H9 (cell line): ENCODE measurements around the gene MYOZ3. TPM values are rescaled to one million over a fixed set of nuclear protein-coding genes. Genes with fewer than 3 reads are reported as not detected.
A peak's percentile ranks its signal among the peaks of the same experiment; 100 is the strongest.

Experiments used
- DNase-seq: peaks from one replicate; pipeline ENCODE4 v3.0.0-alpha.2; 2017
- H2AFZ ChIP-seq: one replicate; pipeline ENCODE4 v1.6.1; 2013; ENCODE audit warnings: mild to moderate bottlenecking, low read length, control low read depth, moderate library complexity
- H2AK5ac ChIP-seq: 2 replicates; pipeline ENCODE4 v1.6.1; 2013; ENCODE audit warnings: low read length, control low read depth, mixed read lengths; ENCODE audit not compliant: insufficient read length
- H2BK120ac ChIP-seq: one replicate; pipeline ENCODE4 v1.6.1; 2013; ENCODE audit warnings: low read depth, mild to moderate bottlenecking, low read length, control low read depth, inconsistent platforms; ENCODE audit not compliant: poor library complexity, severe bottlenecking
- H2BK12ac ChIP-seq: 2 replicates; pipeline ENCODE4 v1.6.1; 2013; ENCODE audit warnings: low read length, control low read depth, mixed read lengths, low read depth; ENCODE audit not compliant: insufficient read length
- H2BK15ac ChIP-seq: 2 replicates; pipeline ENCODE4 v1.6.1; 2013; ENCODE audit warnings: low read depth, low read length, control low read depth
- H2BK20ac ChIP-seq: one replicate; pipeline ENCODE4 v1.6.1; 2013; ENCODE audit warnings: low read depth, mild to moderate bottlenecking, low read length, control low read depth, inconsistent platforms; ENCODE audit not compliant: poor library complexity, severe bottlenecking
- H2BK5ac ChIP-seq: 2 replicates; pipeline ENCODE4 v1.6.1; 2013; ENCODE audit warnings: low read length, control low read depth, mixed read lengths; ENCODE audit not compliant: insufficient read length
- H3K14ac ChIP-seq: 2 replicates; pipeline ENCODE4 v1.6.1; 2013; ENCODE audit warnings: low read length, control low read depth; ENCODE audit not compliant: insufficient read depth
- H3K18ac ChIP-seq: 2 replicates; pipeline ENCODE4 v1.6.1; 2013; ENCODE audit warnings: low read depth, mild to moderate bottlenecking, mixed read lengths, low read length, control low read depth; ENCODE audit not compliant: insufficient read length
- H3K23ac ChIP-seq: 2 replicates; pipeline ENCODE4 v1.6.1; 2013; ENCODE audit warnings: low read length, control low read depth, mixed read lengths, low read depth; ENCODE audit not compliant: insufficient read length
- H3K23me2 ChIP-seq: 2 replicates; pipeline ENCODE4 v1.6.1; 2013; ENCODE audit warnings: low read depth, mild to moderate bottlenecking, mixed read lengths, low read length, control low read depth; ENCODE audit not compliant: insufficient read length, poor library complexity, severe bottlenecking
- H3K27ac ChIP-seq: 2 replicates; pipeline ENCODE4 v1.5.1; 2013; ENCODE audit warnings: low read length, control low read depth, mixed read lengths, low read depth; ENCODE audit not compliant: insufficient read length
- H3K27me3 ChIP-seq: 2 replicates; pipeline ENCODE4 v1.6.1; 2013; ENCODE audit warnings: low read length, control low read depth, inconsistent platforms; ENCODE audit not compliant: insufficient read depth
- H3K4ac ChIP-seq: 2 replicates; pipeline ENCODE4 v1.6.1; 2013; ENCODE audit warnings: low read depth, mild to moderate bottlenecking, control low read depth, inconsistent platforms, low read length, moderate library complexity
- H3K4me1 ChIP-seq: 2 replicates; pipeline ENCODE4 v1.6.1; 2013; ENCODE audit warnings: low read length, control low read depth, inconsistent platforms; ENCODE audit not compliant: insufficient read depth
- H3K4me2 ChIP-seq: 2 replicates; pipeline ENCODE4 v1.6.1; 2013; ENCODE audit warnings: low read length, control low read depth, mixed read lengths; ENCODE audit not compliant: insufficient read length, insufficient read depth
- H3K56ac ChIP-seq: 2 replicates; pipeline ENCODE4 v1.6.1; 2013; ENCODE audit warnings: low read depth, mild to moderate bottlenecking, mixed read lengths, low read length, control low read depth; ENCODE audit not compliant: insufficient read length
- H3K79me1 ChIP-seq: 2 replicates; pipeline ENCODE4 v1.6.1; 2013; ENCODE audit warnings: low read depth, mild to moderate bottlenecking, moderate library complexity, low read length, control low read depth, inconsistent platforms; ENCODE audit not compliant: insufficient read depth, poor library complexity, severe bottlenecking
- H3K79me2 ChIP-seq: 2 replicates; pipeline ENCODE4 v1.6.1; 2013; ENCODE audit warnings: low read length, control low read depth, inconsistent platforms; ENCODE audit not compliant: insufficient read depth
- H3K9ac ChIP-seq: 2 replicates; pipeline ENCODE4 v1.6.1; 2013; ENCODE audit warnings: low read length, control low read depth, mixed read lengths; ENCODE audit not compliant: insufficient read length; ENCODE audit errors: extremely low read depth
- H3K9me3 ChIP-seq: one replicate; pipeline ENCODE4 v1.6.1; 2013; ENCODE audit warnings: low read depth, low read length, inconsistent platforms; ENCODE audit not compliant: control insufficient read depth
- H3T11ph ChIP-seq: one replicate; pipeline ENCODE4 v1.6.1; 2013; ENCODE audit warnings: mild to moderate bottlenecking, low read length, control low read depth, inconsistent platforms
- H4K20me1 ChIP-seq: one replicate; pipeline ENCODE4 v1.6.1; 2013; ENCODE audit not compliant: control insufficient read depth, insufficient read length, insufficient read depth
- H4K5ac ChIP-seq: 2 replicates; pipeline ENCODE4 v1.6.1; 2013; ENCODE audit warnings: low read depth, mild to moderate bottlenecking, mixed read lengths, low read length, control low read depth; ENCODE audit not compliant: insufficient read length
- H4K8ac ChIP-seq: replicated peaks from 2 replicates; pipeline ENCODE4 v1.6.1; 2013; ENCODE audit warnings: low read length, control low read depth, mixed read lengths, low read depth; ENCODE audit not compliant: insufficient read length
- H4K91ac ChIP-seq: 2 replicates; pipeline ENCODE4 v1.6.1; 2013; ENCODE audit warnings: low read depth, mild to moderate bottlenecking, moderate library complexity, mixed read lengths, low read length, control low read depth; ENCODE audit not compliant: insufficient read length
- H3K27ac Mint-ChIP-seq, 3 experiments: 2 replicates in 2 of 3; 3 replicates in 1 of 3; pipeline ENCODE4 v1.8.0; 2020 to 2021; ENCODE audit warnings: mixed read lengths in 3 of 3, mild to moderate bottlenecking in 1 of 3, moderate library complexity in 1 of 3
- H3K27me3 Mint-ChIP-seq: 2 replicates; pipeline ENCODE4 v1.8.0; 2021; ENCODE audit warnings: low read depth, mild to moderate bottlenecking, moderate library complexity, mixed read lengths
- H3K36me3 Mint-ChIP-seq, 3 experiments: 2 replicates in 2 of 3; 3 replicates in 1 of 3; pipeline ENCODE4 v1.8.0; 2020 to 2021; ENCODE audit warnings: low read depth in 3 of 3, mixed read lengths in 3 of 3; ENCODE audit not compliant: insufficient read depth in 1 of 3
- H3K4me1 Mint-ChIP-seq, 2 experiments: 2 replicates each; pipeline ENCODE4 v1.8.0; 2020; ENCODE audit warnings: mixed read lengths in 2 of 2
- H3K4me3 Mint-ChIP-seq, 2 experiments: 2 replicates in 1 of 2; 3 replicates in 1 of 2; pipeline ENCODE4 v1.8.0; 2020 to 2021; ENCODE audit warnings: mild to moderate bottlenecking in 2 of 2, mixed read lengths in 2 of 2, moderate library complexity in 1 of 2
- H3K9me3 Mint-ChIP-seq, 2 experiments: 2 replicates in 1 of 2; 3 replicates in 1 of 2; pipeline ENCODE4 v1.8.0; 2020; ENCODE audit warnings: mild to moderate bottlenecking in 2 of 2, mixed read lengths in 2 of 2, moderate library complexity in 1 of 2
- WGBS: extraction: QIAGEN DNeasy Blood & Tissue Kit; methylation state at CpG from one replicate; pipeline ENCODE4 v1.1.7; 2013; ENCODE audit warnings: missing lambda C conversion rate, low lambda C conversion rate, mixed read lengths; ENCODE audit not compliant: insufficient read length; ENCODE audit errors: extremely low coverage; 5-methylcytosine and 5-hydroxymethylcytosine counted together
- total RNA-seq: library from RNA; stranded (reverse); gene quantifications from 2 replicates; pipeline ENCODE4 v1.2.1, GENCODE V29; 2021
- TF ChIP-seq, protein P1 (sequence below): fragments of 200-600 bp; sonication (generic); conservative IDR thresholded peaks from 3 replicates; pipeline ENCODE4 v1.8.0; 2021; ENCODE audit warnings: antibody characterized with exemption, mild to moderate bottlenecking

MYOZ3 gene
- total RNA-seq, 1 experiment from 2014 or later, result 18.1 TPM

DNA sequence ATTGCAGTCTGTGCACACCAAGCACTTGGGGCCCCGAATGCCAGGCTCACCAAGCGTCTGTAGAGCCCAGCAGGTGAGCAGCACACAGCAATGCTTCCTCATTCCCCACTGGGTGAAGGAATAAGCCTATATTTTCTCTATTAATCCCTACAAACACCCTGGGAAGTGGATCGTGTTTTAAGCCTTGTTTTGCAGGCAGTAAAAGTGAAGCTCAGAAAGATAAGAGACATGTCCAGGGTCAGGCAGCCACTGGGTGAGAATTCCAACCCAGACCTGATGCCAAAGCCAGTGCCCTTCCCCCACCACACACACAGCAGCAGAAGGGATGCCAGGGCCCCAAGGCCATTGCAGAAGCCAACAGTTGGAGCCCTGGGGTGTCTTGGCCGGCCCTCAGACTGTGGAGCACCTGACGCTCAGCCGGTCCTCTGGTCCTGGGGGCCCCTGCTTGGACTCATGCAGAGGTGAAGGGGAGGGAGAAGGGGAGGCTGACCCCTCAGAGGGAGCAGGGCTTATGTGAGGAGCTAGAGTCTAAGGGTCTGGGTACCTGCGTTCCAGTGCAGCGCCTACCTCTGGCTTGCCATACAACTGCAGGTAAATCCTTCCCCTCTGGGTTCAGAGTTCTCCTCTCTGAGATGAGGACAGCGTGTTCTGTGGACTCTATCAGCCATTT lies 46.9 kb upstream of the MYOZ3 start:
- H4K8ac ChIP-seq, result no peak overlapping the region
- H2BK5ac ChIP-seq, result no peak overlapping the region
- H4K20me1 ChIP-seq, result no peaks in the 10 kb centered on the region
- H2AFZ ChIP-seq, result no peak overlapping the region
- Mint-ChIP-seq H3K27ac (no peak overlapping the region), H3K4me1 (peaks cover 33 to 34% of the 10 kb centered on the region in 2 experiments), H3K27me3 (peaks cover 6% of the 10 kb centered on the region), H3K9me3 (no peaks in the 10 kb centered on the region), H3K36me3 (no peaks in the 10 kb centered on the region), H3K4me3 (no peak overlapping the region)
- no peak overlapping the region for H4K91ac ChIP-seq
- H2BK12ac ChIP-seq, result no peak overlapping the region
- H3K4me1 ChIP-seq, result no peaks in the 10 kb centered on the region
- no peaks in the 10 kb centered on the region for H3K79me1 ChIP-seq
- H3K4me2 ChIP-seq, result no peak overlapping the region
- H3T11ph ChIP-seq, result no peak overlapping the region
- no peak overlapping the region for H3K4ac ChIP-seq
- no peak overlapping the region for H3K9ac ChIP-seq
- H3K56ac ChIP-seq, result no peak overlapping the region
- no peak overlapping the region for H2BK20ac ChIP-seq
- H3K9me3 ChIP-seq, result no peaks in the 10 kb centered on the region
- no peak overlapping the region for H3K14ac ChIP-seq
- no peaks in the 10 kb centered on the region; the same call in 1 of the 2 replicates for H3K79me2 ChIP-seq
- H2BK15ac ChIP-seq, result no peak overlapping the region
- H4K5ac ChIP-seq, result no peak overlapping the region
- H3K23me2 ChIP-seq, result no peaks in the 10 kb centered on the region
- TF ChIP-seq, protein P1, sequence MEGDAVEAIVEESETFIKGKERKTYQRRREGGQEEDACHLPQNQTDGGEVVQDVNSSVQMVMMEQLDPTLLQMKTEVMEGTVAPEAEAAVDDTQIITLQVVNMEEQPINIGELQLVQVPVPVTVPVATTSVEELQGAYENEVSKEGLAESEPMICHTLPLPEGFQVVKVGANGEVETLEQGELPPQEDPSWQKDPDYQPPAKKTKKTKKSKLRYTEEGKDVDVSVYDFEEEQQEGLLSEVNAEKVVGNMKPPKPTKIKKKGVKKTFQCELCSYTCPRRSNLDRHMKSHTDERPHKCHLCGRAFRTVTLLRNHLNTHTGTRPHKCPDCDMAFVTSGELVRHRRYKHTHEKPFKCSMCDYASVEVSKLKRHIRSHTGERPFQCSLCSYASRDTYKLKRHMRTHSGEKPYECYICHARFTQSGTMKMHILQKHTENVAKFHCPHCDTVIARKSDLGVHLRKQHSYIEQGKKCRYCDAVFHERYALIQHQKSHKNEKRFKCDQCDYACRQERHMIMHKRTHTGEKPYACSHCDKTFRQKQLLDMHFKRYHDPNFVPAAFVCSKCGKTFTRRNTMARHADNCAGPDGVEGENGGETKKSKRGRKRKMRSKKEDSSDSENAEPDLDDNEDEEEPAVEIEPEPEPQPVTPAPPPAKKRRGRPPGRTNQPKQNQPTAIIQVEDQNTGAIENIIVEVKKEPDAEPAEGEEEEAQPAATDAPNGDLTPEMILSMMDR, result peak; percentile 71
- no CpG with 5 or more reads among the region's 9 CpGs for WGBS
- no peak overlapping the region for H3K23ac ChIP-seq
- no peak overlapping the region for H2AK5ac ChIP-seq
- no peak overlapping the region for H2BK120ac ChIP-seq
- no peaks in the 10 kb centered on the region for H3K27me3 ChIP-seq
- no peak for DNase-seq
- H3K27ac ChIP-seq, result no peak overlapping the region
- no peak overlapping the region for H3K18ac ChIP-seq
